Stomach smooth muscle (tissue), 2 donors: Measurements from ENCODE around the gene PTOV1.

Experiments used
- H3K27ac ChIP-seq: one replicate; pipeline ENCODE4 v1.7.0; 2013; ENCODE audit warnings: mild to moderate bottlenecking, low read length, inconsistent platforms
- H3K27me3 ChIP-seq, 2 donors: one replicate each; pipeline ENCODE4 v1.7.0; 2013; ENCODE audit warnings: low read length in 2 of 2; ENCODE audit not compliant: insufficient read depth in 2 of 2, control insufficient read depth in 1 of 2
- H3K36me3 ChIP-seq, 2 donors: one replicate each; pipeline ENCODE4 v1.7.0; 2013; ENCODE audit warnings: low read length in 2 of 2; ENCODE audit not compliant: control insufficient read depth in 2 of 2, insufficient read depth in 2 of 2
- H3K4me1 ChIP-seq: one replicate; pipeline ENCODE4 v1.7.0; 2013; ENCODE audit warnings: low read length; ENCODE audit not compliant: control insufficient read depth, insufficient read depth
- H3K4me3 ChIP-seq, 2 donors: one replicate each; pipeline ENCODE4 v1.7.0; 2013; ENCODE audit warnings: low read length in 2 of 2
- H3K9ac ChIP-seq, 2 donors: one replicate each; pipeline ENCODE4 v1.7.0; 2013; ENCODE audit warnings: low read length in 2 of 2, mild to moderate bottlenecking in 1 of 2
- H3K9me3 ChIP-seq, 2 donors: one replicate each; pipeline ENCODE4 v1.7.0; 2013; ENCODE audit warnings: low read length in 2 of 2; ENCODE audit not compliant: control insufficient read depth in 2 of 2
- donor health status: healthy.
- donor health status: Pancreatic carcinoma.

The PTOV1 gene

GRCh38 chr19:49808711-49809159 lies 42.2 kb upstream of the PTOV1 start:
- Histone ChIP-seq H3K4me1 (peaks cover 27% of the 10 kb centered on the region), H3K9me3 (no peaks in the 10 kb centered on the region), H3K27ac (peak overlapping the region; percentile 67), H3K27me3 (no peaks in the 10 kb centered on the region), H3K9ac (peak overlapping the region; percentile 65 to 80), H3K36me3 (peaks cover 0 to 4% of the 10 kb centered on the region in 2 donors), H3K4me3 (peak overlapping the region; percentile 88 to 94)

- Histone ChIP-seq H3K27me3 (no peaks in the 10 kb centered on the region), H3K36me3 (peaks cover 0 to 4% of the 10 kb centered on the region in 2 donors), H3K4me3 (peak overlapping the region; percentile 88 to 94), H3K27ac (peak overlapping the region; percentile 67), H3K4me1 (peaks cover 27% of the 10 kb centered on the region), H3K9me3 (no peaks in the 10 kb centered on the region), H3K9ac (peak overlapping the region; percentile 65 to 80)
These were observed 41.6 kb upstream of the PTOV1 start for GRCh38 chr19:49809160-49809940.

GRCh38 chr19:49809941-49810389 lies 41.0 kb upstream of the PTOV1 start:
- peak overlapping the region; percentile 88 to 94 for H3K4me3 ChIP-seq
- peaks cover 27% of the 10 kb centered on the region for H3K4me1 ChIP-seq
- no peaks in the 10 kb centered on the region for H3K9me3 ChIP-seq
- H3K36me3 ChIP-seq: peaks cover 0 to 4% of the 10 kb centered on the region in 2 donors
- peak overlapping the region; percentile 67 for H3K27ac ChIP-seq
- peak overlapping the region; percentile 65 to 80 for H3K9ac ChIP-seq
- H3K27me3 ChIP-seq: no peaks in the 10 kb centered on the region

- Histone ChIP-seq H3K27ac (no peak overlapping the region), H3K9ac (no peak overlapping the region), H3K36me3 (peaks cover 0 to 4% of the 10 kb centered on the region in 2 donors), H3K4me1 (peaks cover 27% of the 10 kb centered on the region), H3K4me3 (no peak overlapping the region), H3K9me3 (no peaks in the 10 kb centered on the region), H3K27me3 (no peaks in the 10 kb centered on the region)
These were observed 39.6 kb upstream of the PTOV1 start for GRCh38 chr19:49811328-49811727.

- H3K36me3 ChIP-seq: no peaks in the 10 kb centered on the region
- H3K27ac ChIP-seq: peak overlapping the region; percentile 86
- H3K4me1 ChIP-seq: peaks cover 25% of the 10 kb centered on the region
- peak overlapping the region; percentile 93 to 97 for H3K4me3 ChIP-seq
- H3K9me3 ChIP-seq: no peaks in the 10 kb centered on the region
- H3K27me3 ChIP-seq: no peaks in the 10 kb centered on the region
- peak overlapping the region; percentile 80 to 95 for H3K9ac ChIP-seq
These were observed 38.4 kb upstream of the PTOV1 start for GRCh38 chr19:49812452-49812996.

GRCh38 chr19:49812997-49813861 lies 37.7 kb upstream of the PTOV1 start, which contains the start of gene FUZ:
FUZ (minus strand) TSS chr19:49813292; CDS start chr19:49813106, 186 bp downstream.
- Histone ChIP-seq H3K36me3 (no peaks in the 10 kb centered on the region), H3K4me1 (peaks cover 24% of the 10 kb centered on the region), H3K27ac (peak within 1 kb of the TSS; percentile 86), H3K27me3 (no peaks in the 10 kb centered on the region), H3K9me3 (no peaks in the 10 kb centered on the region), H3K4me3 (peak within 1 kb of the TSS; percentile 93 to 97), H3K9ac (peak within 1 kb of the TSS; percentile 80 to 95)

- Histone ChIP-seq H3K4me1 (peaks cover 24% of the 10 kb centered on the region), H3K9me3 (no peaks in the 10 kb centered on the region), H3K27me3 (no peaks in the 10 kb centered on the region), H3K4me3 (peak overlapping the region; percentile 93 to 97), H3K27ac (peak overlapping the region; percentile 86), H3K9ac (peak overlapping the region in 1 of 2 donors; percentile 95), H3K36me3 (no peaks in the 10 kb centered on the region)
These were observed 36.9 kb upstream of the PTOV1 start for GRCh38 chr19:49814010-49814409.

GRCh38 chr19:49816590-49816989 lies 34.4 kb upstream of the PTOV1 start:
- no peaks in the 10 kb centered on the region for H3K27me3 ChIP-seq
- H3K9ac ChIP-seq: no peak overlapping the region
- H3K9me3 ChIP-seq: no peaks in the 10 kb centered on the region
- peaks cover 20% of the 10 kb centered on the region for H3K4me1 ChIP-seq
- peaks cover 0 to 5% of the 10 kb centered on the region in 2 donors for H3K36me3 ChIP-seq
- H3K27ac ChIP-seq: peak overlapping the region; percentile 92
- H3K4me3 ChIP-seq: peak overlapping the region in 1 of 2 donors; percentile 96

- H3K9me3 ChIP-seq: no peaks in the 10 kb centered on the region
- H3K4me3 ChIP-seq: peak within 1 kb of the TSS; percentile 83 to 96
- H3K36me3 ChIP-seq: peaks cover 0 to 6% of the 10 kb centered on the region in 2 donors
- peak within 1 kb of the TSS; percentile 92 to 93 for H3K9ac ChIP-seq
- H3K27ac ChIP-seq: peak within 1 kb of the TSS; percentile 92
- H3K4me1 ChIP-seq: peaks cover 12% of the 10 kb centered on the region
- no peaks in the 10 kb centered on the region for H3K27me3 ChIP-seq
These were observed 32.9 kb upstream of the PTOV1 start, which contains the start of gene MED25 for GRCh38 chr19:49817964-49818648. MED25 (plus strand) TSS chr19:49818289; CDS start chr19:49818342, 53 bp downstream.
